MG63 (cell line): ENCODE results near the gene TULP4. TPM values are rescaled to one million over a fixed set of nuclear protein-coding genes. Genes with fewer than 3 reads are reported as not detected.

Experiments
- DNase-seq: peaks from one replicate; pipeline ENCODE4 v3.0.0-alpha.2; 2020
- H3K27me3 ChIP-seq: fragments of 250-450 bp; sonication (Bioruptor Pico); 2 replicates; pipeline ENCODE4 v1.5.1; 2020; ENCODE audit warnings: mild to moderate bottlenecking, moderate library complexity
- H3K36me3 ChIP-seq: fragments of 250-450 bp; sonication (Bioruptor Pico); 2 replicates; pipeline ENCODE4 v1.5.1; 2020; ENCODE audit warnings: mild to moderate bottlenecking, moderate library complexity
- H3K4me3 ChIP-seq: fragments of 250-450 bp; sonication (Bioruptor Pico); 2 replicates; pipeline ENCODE4 v1.5.1; 2020; ENCODE audit warnings: mild to moderate bottlenecking, moderate library complexity
- H3K9me3 ChIP-seq: fragments of 250-450 bp; sonication (Bioruptor Pico); 2 replicates; pipeline ENCODE4 v1.5.1; 2020; ENCODE audit warnings: mild to moderate bottlenecking, moderate library complexity
- total RNA-seq: library from RNA; depleted of rRNA; stranded (reverse); fragments of >200 nt; shearing (Covaris generic); gene quantifications from 2 replicates; pipeline ENCODE4 v1.2.3, GENCODE V29; 2014; ENCODE audit warnings: low replicate concordance

Gene TULP4
- total RNA-seq, 1 experiment from 2014 or later = 19.1 TPM

- no peak for DNase-seq
- Histone ChIP-seq H3K9me3 (no peaks in the 10 kb centered on the region), H3K27me3 (no peaks in the 10 kb centered on the region), H3K4me3 (no peak overlapping the region), H3K36me3 (peaks cover 5% of the 10 kb centered on the region)
These were observed 187.9 kb downstream of the TULP4 start for GRCh38 chr6:158500016-158500735.

DNA sequence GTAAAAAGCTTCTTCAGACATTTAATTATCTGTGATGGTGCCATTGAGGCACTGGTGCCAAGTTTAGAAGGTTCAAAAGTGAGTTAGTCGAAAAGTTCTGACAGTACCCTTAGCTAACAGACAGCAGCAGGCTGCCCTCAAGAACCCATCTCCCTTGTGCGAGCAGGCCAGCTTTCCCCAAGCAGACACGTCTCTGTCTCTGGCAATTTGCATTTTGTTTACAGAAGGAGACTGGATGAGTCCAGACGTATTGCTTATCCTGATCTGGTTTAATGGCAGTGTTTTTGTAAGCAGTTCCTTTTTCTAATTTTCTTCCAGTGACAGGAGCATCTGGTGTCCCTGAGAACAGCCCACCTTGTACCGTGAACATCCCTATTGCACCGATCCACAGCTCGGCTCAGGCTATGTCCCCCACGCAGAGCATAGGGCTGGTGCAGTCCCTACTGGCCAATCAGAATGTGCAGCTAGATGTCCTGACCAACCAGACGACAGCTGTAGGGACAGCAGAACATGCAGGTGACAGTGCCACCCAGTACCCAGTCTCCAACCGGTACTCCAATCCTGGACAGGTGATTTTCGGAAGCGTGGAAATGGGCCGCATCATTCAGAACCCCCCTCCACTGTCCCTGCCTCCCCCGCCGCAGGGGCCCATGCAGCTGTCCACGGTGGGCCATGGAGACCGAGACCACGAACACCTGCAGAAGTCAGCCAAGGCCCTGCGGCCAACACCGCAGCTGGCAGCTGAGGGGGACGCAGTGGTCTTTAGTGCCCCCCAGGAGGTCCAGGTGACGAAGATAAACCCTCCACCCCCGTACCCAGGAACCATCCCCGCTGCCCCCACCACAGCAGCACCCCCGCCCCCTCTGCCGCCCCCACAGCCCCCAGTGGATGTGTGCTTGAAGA is 189.3 kb downstream of the TULP4 start:
- no peak overlapping the region for H3K4me3 ChIP-seq
- peaks cover 3% of the 10 kb centered on the region for H3K36me3 ChIP-seq
- no peaks in the 10 kb centered on the region for H3K27me3 ChIP-seq
- no peak for DNase-seq
- no peaks in the 10 kb centered on the region for H3K9me3 ChIP-seq

DNA sequence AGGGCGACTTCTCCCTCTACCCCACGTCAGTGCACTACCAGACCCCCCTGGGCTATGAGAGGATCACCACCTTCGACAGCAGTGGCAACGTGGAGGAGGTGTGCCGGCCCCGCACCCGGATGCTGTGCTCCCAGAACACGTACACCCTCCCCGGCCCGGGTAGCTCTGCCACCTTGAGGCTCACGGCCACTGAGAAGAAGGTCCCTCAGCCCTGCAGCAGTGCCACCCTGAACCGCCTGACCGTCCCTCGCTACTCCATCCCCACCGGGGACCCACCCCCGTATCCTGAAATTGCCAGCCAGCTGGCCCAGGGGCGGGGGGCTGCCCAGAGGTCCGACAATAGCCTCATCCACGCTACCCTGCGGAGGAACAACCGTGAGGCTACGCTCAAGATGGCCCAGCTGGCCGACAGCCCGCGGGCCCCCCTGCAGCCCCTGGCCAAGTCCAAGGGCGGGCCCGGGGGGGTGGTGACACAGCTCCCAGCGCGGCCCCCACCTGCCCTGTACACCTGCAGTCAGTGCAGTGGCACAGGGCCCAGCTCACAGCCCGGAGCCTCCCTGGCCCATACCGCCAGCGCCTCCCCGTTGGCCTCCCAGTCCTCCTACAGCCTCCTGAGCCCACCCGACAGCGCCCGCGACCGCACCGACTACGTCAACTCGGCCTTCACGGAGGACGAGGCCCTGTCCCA is 190.1 kb downstream of the TULP4 start:
- Histone ChIP-seq H3K9me3 (no peaks in the 10 kb centered on the region), H3K27me3 (no peaks in the 10 kb centered on the region), H3K4me3 (no peak overlapping the region), H3K36me3 (peaks cover 3% of the 10 kb centered on the region)
- DNase-seq = no peak

GRCh38 chr6:158503222-158503621 is 191.0 kb downstream of the TULP4 start:
- H3K27me3 ChIP-seq = no peaks in the 10 kb centered on the region
- no peak overlapping the region for H3K4me3 ChIP-seq
- no peaks in the 10 kb centered on the region for H3K9me3 ChIP-seq
- H3K36me3 ChIP-seq = peaks cover 3% of the 10 kb centered on the region
- no peak for DNase-seq

DNA sequence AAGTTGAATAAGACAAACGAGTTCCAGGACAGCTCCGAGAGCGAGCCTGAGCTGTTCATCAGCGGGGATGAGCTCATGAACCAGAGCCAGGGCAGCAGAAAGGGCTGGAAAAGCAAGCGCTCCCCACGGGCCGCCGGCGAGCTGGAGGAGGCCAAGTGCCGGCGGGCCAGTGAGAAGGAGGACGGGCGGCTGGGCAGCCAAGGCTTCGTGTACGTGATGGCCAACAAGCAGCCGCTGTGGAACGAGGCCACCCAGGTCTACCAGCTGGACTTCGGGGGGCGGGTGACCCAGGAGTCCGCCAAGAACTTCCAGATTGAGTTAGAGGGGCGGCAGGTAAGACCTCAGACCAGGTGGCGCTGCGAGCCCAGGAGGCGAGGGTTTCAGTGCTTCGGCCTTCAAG is 191.6 kb downstream of the TULP4 start:
- Histone ChIP-seq H3K4me3 (no peak overlapping the region), H3K9me3 (no peaks in the 10 kb centered on the region), H3K27me3 (no peaks in the 10 kb centered on the region), H3K36me3 (peaks cover 3% of the 10 kb centered on the region)
- no peak for DNase-seq

DNA sequence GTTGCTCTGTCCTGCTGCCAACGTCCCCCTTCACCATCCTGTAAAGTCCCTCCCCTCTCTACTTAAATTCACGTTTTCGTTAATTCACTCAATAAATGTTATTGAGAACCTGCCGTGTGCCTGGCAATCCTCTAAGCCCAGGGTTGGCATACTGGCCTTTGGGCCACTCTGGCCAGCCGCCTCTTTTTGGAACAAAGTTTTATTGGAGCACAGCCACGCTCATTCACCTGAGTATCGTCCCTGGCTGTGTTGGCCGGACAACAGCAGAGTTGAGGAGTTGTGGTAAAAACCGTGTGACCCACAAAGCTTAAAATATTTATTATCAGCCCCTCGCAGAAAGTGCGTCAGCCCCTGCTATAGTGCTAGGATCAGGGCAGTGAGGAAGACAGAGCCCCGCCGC is 192.9 kb downstream of the TULP4 start:
- H3K9me3 ChIP-seq = no peaks in the 10 kb centered on the region
- no peaks in the 10 kb centered on the region; the same call in none of the 2 replicates for H3K36me3 ChIP-seq
- no peaks in the 10 kb centered on the region for H3K27me3 ChIP-seq
- no peak for DNase-seq
- no peak overlapping the region for H3K4me3 ChIP-seq

GRCh38 chr6:158506601-158507000 is 194.3 kb downstream of the TULP4 start:
- H3K36me3 ChIP-seq = no peaks in the 10 kb centered on the region; the same call in none of the 2 replicates
- no peak overlapping the region for H3K4me3 ChIP-seq
- H3K27me3 ChIP-seq = no peaks in the 10 kb centered on the region
- DNase-seq = no peak
- H3K9me3 ChIP-seq = no peaks in the 10 kb centered on the region

DNA sequence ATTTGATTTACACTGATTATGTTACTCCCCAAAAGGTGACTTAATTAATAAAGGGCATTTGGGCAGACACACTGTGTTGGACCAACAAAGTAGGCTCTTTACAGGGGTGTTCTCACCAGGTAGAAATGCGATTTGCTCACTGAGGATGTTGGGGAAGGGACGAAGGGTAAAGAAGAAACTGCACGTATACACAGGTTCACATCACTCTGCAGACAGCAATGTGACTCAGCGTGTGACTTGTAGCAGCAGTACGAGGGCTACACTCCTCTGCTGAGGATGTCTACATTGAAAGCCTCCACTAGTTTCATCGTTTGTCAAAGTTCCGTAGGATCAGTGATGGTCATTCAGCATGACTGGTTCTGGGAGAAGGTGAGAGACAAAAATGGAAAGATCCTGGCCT is 194.9 kb downstream of the TULP4 start:
- Histone ChIP-seq H3K27me3 (no peaks in the 10 kb centered on the region), H3K4me3 (no peak overlapping the region), H3K9me3 (no peaks in the 10 kb centered on the region), H3K36me3 (no peaks in the 10 kb centered on the region; the same call in none of the 2 replicates)
- DNase-seq = no peak

DNA sequence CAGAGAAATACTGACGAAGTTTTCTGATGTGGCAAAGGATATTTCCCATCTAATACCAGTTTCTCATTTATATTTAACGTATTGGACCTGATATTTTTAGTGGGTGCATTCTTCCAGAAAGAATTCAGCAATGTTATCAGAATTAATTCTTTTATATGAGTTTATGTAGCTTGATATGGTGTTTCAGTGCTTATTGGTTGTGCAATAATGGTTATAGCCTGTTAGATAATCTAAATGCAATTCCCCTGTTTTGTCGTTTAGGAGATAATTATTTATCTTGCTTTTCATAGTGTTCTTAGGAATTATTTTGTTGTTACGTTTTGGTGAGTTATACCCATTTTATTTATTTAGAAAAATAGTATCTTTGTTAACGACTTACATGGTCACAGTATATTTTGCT is 196.2 kb downstream of the TULP4 start:
- Histone ChIP-seq H3K36me3 (no peaks in the 10 kb centered on the region; the same call in none of the 2 replicates), H3K4me3 (no peak overlapping the region), H3K9me3 (no peaks in the 10 kb centered on the region), H3K27me3 (no peaks in the 10 kb centered on the region)
- no peak for DNase-seq

DNA sequence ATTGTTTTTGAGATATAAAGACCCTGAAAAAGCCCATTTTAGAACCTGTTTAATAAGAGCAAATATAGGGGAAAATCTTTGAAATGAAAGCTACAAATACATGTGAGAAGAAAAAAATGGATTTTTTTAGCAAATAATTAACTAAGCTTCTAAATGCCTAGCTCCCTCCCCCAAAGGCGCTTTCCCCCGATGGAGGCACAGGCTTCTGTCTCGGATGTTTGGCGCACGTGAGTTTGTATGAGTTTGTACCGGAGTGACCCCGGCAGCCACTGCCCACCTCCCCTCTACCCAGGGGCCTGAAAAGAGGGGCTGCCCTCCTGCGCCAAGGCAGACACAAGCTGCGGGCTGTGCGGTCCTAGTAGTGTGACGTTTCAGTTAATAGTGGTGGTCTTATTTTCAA is 197.2 kb downstream of the TULP4 start:
- Histone ChIP-seq H3K9me3 (no peaks in the 10 kb centered on the region), H3K4me3 (no peak overlapping the region), H3K36me3 (no peaks in the 10 kb centered on the region; the same call in none of the 2 replicates), H3K27me3 (no peaks in the 10 kb centered on the region)
- DNase-seq = no peak

DNA sequence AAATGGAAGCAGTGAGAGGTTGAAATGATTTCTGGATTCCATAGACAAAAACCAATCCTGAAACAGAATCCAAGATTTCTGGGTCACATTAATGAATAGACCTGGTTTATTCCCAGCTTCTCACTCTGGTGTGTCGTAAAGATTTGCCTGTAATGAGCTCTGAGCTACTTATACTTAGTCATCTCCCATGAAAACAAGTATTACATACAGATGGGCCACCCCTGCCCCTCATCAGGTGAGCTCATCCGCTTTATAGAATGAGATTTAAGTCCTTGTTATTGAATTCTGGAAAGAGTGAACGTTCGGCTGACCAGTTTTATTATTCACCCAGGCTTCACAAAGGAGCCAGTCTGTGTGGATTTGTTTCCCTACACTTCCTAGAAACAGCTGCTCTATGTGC is 200.5 kb downstream of the TULP4 start:
- no peak for DNase-seq
- H3K27me3 ChIP-seq = no peaks in the 10 kb centered on the region
- no peaks in the 10 kb centered on the region for H3K9me3 ChIP-seq
- H3K4me3 ChIP-seq = no peak overlapping the region
- H3K36me3 ChIP-seq = no peaks in the 10 kb centered on the region

GRCh38 chr6:158514176-158514575 is 201.9 kb downstream of the TULP4 start:
- H3K36me3 ChIP-seq = no peaks in the 10 kb centered on the region
- DNase-seq = no peak
- H3K27me3 ChIP-seq = no peaks in the 10 kb centered on the region
- H3K4me3 ChIP-seq = no peak overlapping the region
- no peaks in the 10 kb centered on the region for H3K9me3 ChIP-seq

- Histone ChIP-seq H3K27me3 (no peaks in the 10 kb centered on the region), H3K9me3 (no peaks in the 10 kb centered on the region), H3K36me3 (no peaks in the 10 kb centered on the region), H3K4me3 (no peak overlapping the region)
- no peak for DNase-seq
These were observed 202.7 kb downstream of the TULP4 start for GRCh38 chr6:158514991-158515390.

DNA sequence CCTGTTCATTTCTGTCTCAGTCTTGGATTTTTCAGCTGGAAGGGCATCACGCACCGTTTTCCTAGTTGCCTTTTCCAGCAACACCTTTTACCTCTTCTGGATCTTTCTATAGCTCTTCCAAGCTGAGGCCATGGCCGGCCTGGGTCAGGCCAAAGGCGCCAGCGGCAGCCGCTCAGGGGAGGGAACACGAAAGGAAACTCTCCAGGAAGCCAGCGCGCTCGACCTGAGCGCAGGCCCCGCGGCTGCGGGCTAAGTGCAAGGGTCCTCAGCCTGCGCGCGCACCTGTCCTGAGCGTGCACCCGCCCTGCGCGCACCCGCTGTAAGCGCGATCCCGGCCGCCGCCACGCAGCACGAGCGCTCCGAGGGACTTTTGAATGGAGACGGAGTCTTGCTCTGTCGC is 203.8 kb downstream of the TULP4 start:
- Histone ChIP-seq H3K9me3 (no peaks in the 10 kb centered on the region), H3K27me3 (no peaks in the 10 kb centered on the region), H3K4me3 (no peak overlapping the region), H3K36me3 (no peaks in the 10 kb centered on the region)
- no peak for DNase-seq

DNA sequence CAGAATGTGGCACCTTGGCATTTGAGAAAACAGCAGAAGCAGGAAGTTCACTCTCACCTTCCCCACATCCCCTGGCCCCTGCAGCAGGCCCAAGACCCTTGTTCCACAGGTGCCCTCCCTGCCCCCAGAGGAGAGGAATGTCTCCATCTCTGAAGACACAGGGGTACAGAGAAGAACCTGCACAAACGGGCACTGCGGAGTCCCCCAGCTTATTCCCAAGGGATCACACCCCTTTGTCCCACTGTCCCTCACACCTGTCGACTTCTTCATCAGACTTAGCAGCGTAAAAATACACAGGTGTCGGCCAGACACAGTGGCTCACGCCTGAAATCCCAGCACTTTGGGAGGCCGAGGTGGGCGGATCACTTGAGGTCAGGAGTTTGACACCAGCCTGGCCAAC is 204.8 kb downstream of the TULP4 start:
- no peaks in the 10 kb centered on the region for H3K27me3 ChIP-seq
- H3K9me3 ChIP-seq = no peaks in the 10 kb centered on the region
- DNase-seq = no peak
- H3K4me3 ChIP-seq = no peak overlapping the region
- no peaks in the 10 kb centered on the region for H3K36me3 ChIP-seq

- no peaks in the 10 kb centered on the region for H3K27me3 ChIP-seq
- H3K36me3 ChIP-seq = no peaks in the 10 kb centered on the region
- no peak for DNase-seq
- no peak overlapping the region for H3K4me3 ChIP-seq
- H3K9me3 ChIP-seq = no peaks in the 10 kb centered on the region
These were observed 205.3 kb downstream of the TULP4 start for GRCh38 chr6:158517581-158517980.
